AG04450 (cell line): ENCODE results near the gene CYP4F11. TPM values are rescaled to one million over a fixed set of nuclear protein-coding genes. Genes with fewer than 3 reads are reported as not detected.

Source experiments
- CTCF ChIA-PET: fragments of 300-600, 350-600 bp; formaldehyde crosslinking; extraction: SDS; loops from one replicate; lab custom pipeline; 2022; ENCODE audit warnings: antibody characterized with exemption, inconsistent platforms; lab: Charles Lee
- POLR2A ChIA-PET: fragments of 350-600 bp; formaldehyde crosslinking; extraction: SDS; loops from one replicate; lab custom pipeline; 2021; ENCODE audit warnings: antibody characterized with exemption, inconsistent platforms; lab: Yijun Ruan, JAX
- DNase-seq: peaks from one replicate; pipeline ENCODE4 v3.0.0-alpha.2; 2011; ENCODE audit warnings: low read depth, low spot score
- H3K27ac ChIP-seq: one replicate; pipeline ENCODE4 v1.5.1; 2012; ENCODE audit warnings: low read depth, low read length, control low read depth
- H3K27me3 ChIP-seq: one replicate; pipeline ENCODE4 v1.6.0; 2012; ENCODE audit warnings: low read length; ENCODE audit not compliant: control insufficient read depth, insufficient read depth
- H3K4me3 ChIP-seq: 2 replicates; pipeline ENCODE4 v1.5.1; 2011; ENCODE audit warnings: mild to moderate bottlenecking, low read depth, low read length, control low read depth
- H3K9me3 ChIP-seq: 2 replicates; pipeline ENCODE4 v1.5.1; 2012; ENCODE audit warnings: low read length; ENCODE audit not compliant: control insufficient read depth, insufficient read depth
- polyA plus RNA-seq: library from polyadenylated mRNA; depleted of rRNA; stranded (reverse); fragments of >200 nt; gene quantifications from 2 replicates; pipeline ENCODE4 v1.2.3, GENCODE V29; 2011
- TF ChIP-seq, protein P1 (sequence below): IDR thresholded peaks from 2 replicates; pipeline ENCODE4 v1.5.1; 2011; ENCODE audit warnings: low read depth, low read length, control low read depth, inconsistent platforms

The CYP4F11 gene
- polyA plus RNA-seq, 1 experiment = 0.07 TPM

DNA sequence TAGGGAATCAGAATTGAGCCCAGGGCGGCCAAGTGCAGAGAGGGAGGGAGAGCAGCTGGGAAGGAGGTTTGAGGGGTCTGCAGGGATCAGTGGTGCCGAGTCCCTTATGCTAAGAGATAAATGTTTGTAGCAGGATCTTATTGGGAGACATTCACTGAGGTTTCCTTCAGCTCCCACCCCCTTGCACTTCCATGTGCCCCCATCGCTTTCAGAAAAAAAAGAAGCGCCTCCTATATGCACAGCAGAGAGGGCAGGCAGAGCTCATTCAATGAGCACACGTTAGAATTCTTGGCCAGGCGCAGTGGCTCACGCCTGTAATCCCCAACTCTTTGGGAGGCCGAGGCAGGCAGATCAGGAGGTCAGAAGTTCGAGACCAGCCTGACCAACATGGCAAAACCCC lies 64.5 kb downstream of the CYP4F11 start:
- Histone ChIP-seq H3K9me3 (0 out of 2 replicates have a peak, but pooled peaks cover 2% of the 10 kb centered on the region), H3K4me3 (no peak overlapping the region), H3K27me3 (no peaks in the 10 kb centered on the region), H3K27ac (no peak overlapping the region)
- TF ChIP-seq, protein P1, sequence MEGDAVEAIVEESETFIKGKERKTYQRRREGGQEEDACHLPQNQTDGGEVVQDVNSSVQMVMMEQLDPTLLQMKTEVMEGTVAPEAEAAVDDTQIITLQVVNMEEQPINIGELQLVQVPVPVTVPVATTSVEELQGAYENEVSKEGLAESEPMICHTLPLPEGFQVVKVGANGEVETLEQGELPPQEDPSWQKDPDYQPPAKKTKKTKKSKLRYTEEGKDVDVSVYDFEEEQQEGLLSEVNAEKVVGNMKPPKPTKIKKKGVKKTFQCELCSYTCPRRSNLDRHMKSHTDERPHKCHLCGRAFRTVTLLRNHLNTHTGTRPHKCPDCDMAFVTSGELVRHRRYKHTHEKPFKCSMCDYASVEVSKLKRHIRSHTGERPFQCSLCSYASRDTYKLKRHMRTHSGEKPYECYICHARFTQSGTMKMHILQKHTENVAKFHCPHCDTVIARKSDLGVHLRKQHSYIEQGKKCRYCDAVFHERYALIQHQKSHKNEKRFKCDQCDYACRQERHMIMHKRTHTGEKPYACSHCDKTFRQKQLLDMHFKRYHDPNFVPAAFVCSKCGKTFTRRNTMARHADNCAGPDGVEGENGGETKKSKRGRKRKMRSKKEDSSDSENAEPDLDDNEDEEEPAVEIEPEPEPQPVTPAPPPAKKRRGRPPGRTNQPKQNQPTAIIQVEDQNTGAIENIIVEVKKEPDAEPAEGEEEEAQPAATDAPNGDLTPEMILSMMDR = no peak
- DNase-seq = no peak
- ChIA-PET CTCF (interaction anchor here (1.8 kb wide), 1 partner anchor 12 kb away, joined by 6 read pairs; no protein-coding TSS in a partner anchor), POLR2A (no interaction called here)

DNA sequence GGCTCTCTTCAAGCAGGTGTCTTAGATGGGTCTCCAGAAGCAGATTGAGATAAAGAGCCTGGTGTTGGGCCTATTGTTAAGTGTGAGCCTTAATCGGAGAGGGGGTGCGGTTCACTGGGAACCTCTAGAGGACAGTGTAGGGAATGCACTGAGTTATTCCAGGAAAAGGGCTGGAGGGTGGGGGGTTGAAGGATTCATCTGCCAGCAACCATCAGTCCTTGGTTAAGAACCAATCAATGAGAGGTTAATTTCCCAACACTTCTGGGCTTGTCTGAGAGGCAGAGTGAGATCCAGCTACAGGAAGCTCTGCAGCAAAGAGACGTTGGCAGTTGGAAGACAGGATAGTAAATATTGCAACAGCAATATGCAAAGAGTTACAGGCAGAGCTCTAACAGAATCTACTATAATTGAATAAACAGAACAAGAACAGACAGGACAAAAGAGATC lies 65.2 kb downstream of the CYP4F11 start:
- Histone ChIP-seq H3K27ac (no peak overlapping the region), H3K27me3 (no peaks in the 10 kb centered on the region), H3K9me3 (peaks cover 5% of the 10 kb centered on the region; the same call in 1 of the 2 replicates), H3K4me3 (no peak overlapping the region)
- POLR2A ChIA-PET = no interaction called here
- CTCF ChIA-PET = interaction anchor here (1.8 kb wide), 1 partner anchor 12 kb away, joined by 6 read pairs; no protein-coding TSS in a partner anchor
- TF ChIP-seq, protein P1 = peak; percentile 50
- no peak for DNase-seq

DNA sequence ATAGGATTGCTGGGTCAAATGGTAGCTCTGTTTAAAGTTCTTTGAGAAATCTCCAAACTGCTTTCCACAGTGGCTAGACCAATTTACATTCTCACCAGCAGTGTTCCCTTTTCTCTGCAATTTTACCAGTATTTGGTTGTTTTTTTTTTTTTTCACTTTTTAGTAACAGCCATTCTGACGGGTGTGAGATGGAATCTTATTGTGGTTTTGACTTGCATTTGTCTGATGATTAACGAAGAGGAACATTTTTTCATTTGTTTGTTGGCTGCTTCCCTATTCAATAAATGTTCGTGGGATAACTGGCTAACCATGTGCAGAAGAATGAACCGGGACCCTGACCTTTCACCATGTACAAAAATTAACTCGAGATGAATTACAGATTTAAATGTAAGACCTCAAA lies 67.7 kb downstream of the CYP4F11 start:
- DNase-seq = no peak
- H3K27me3 ChIP-seq = no peaks in the 10 kb centered on the region
- H3K9me3 ChIP-seq = peaks cover 9% of the 10 kb centered on the region
- H3K4me3 ChIP-seq = no peak overlapping the region
- CTCF ChIA-PET = interaction anchor here (0.7 kb wide), 1 partner anchor 791 kb away, joined by 4 read pairs; no protein-coding TSS in a partner anchor
- POLR2A ChIA-PET = no interaction called here
- TF ChIP-seq, protein P1 = no peak
- H3K27ac ChIP-seq = no peak overlapping the region

DNA sequence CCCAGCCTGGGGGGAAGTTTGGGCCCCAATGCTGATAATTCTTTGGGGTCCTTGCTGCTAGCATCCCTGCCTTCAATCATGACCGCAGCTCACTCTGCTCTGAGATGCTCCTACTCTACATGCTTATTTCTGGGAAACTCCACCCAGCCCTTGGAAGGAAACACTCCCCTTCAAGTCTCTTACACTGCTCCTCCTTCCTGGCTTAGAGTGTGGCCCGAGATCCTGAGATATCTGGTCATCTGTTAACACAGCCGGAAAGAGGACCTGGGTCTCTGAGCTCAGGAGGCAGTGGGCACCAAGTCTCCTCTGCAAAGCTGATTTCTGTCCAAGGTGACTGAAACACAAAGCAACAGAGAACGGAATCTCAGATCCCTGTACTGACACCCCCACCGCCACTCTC lies 69.5 kb downstream of the CYP4F11 start:
- H3K4me3 ChIP-seq = no peak overlapping the region
- H3K9me3 ChIP-seq = peaks cover 9% of the 10 kb centered on the region
- DNase-seq = no peak
- ChIA-PET POLR2A (no interaction called here), CTCF (no interaction called here)
- H3K27ac ChIP-seq = no peak overlapping the region
- H3K27me3 ChIP-seq = no peaks in the 10 kb centered on the region
- TF ChIP-seq, protein P1 = no peak

DNA sequence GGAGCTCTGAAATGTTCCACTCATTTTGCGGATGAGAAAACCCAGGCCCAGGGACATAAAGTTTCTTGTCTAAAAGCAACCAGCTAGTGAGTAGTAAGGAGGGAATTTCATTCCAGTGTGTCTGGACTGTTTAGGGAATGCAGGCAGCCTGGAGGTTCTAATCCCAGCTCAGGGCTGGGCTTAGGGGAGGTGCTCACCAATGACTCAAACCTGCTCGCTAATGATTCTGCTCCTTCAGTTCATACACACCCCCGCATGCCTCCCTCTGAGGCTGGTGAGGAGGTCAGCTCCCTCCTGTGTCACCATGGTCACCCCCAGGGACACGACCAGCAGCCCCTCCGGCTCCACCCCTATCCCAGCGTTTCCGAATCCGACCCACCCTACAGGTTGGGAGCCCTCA lies 71.1 kb downstream of the CYP4F11 start:
- DNase-seq = no peak
- H3K27me3 ChIP-seq = no peaks in the 10 kb centered on the region
- H3K9me3 ChIP-seq = peaks cover 9% of the 10 kb centered on the region
- TF ChIP-seq, protein P1 = no peak
- H3K27ac ChIP-seq = no peak overlapping the region
- no peak overlapping the region for H3K4me3 ChIP-seq
- POLR2A ChIA-PET = no interaction called here
- CTCF ChIA-PET = no interaction called here
